Kidney (tissue), 14 donors: ENCODE data around the gene DUSP14. TPM values are rescaled to one million over a fixed set of nuclear protein-coding genes. Genes with fewer than 3 reads are reported as not detected.

Experiments used
- DNase-seq, 5 donors: peaks; one replicate each; pipeline ENCODE4 v3.0.0-alpha.2; 2013 to 2020
- FAIRE-seq: peaks from 2 replicates; lab custom pipeline; 2012; peaks lifted over from hg19 to GRCh38; lab: Jason Lieb, UNC
- H3K27ac ChIP-seq, 2 donors: one replicate each; pipeline ENCODE4 v1.7.0; 2013; ENCODE audit warnings: low read depth in 2 of 2, low read length in 2 of 2, inconsistent platforms in 1 of 2
- H3K27me3 ChIP-seq: one replicate; pipeline ENCODE4 v1.7.1; 2013; ENCODE audit warnings: low read length, inconsistent platforms; ENCODE audit not compliant: control insufficient read depth, insufficient read depth
- H3K36me3 ChIP-seq, 3 donors: one replicate each; pipeline versions ENCODE4 v1.7.0 to v1.7.1; 2013; ENCODE audit warnings: low read length in 3 of 3, control low read depth in 1 of 3, inconsistent platforms in 1 of 3; ENCODE audit not compliant: insufficient read depth in 3 of 3, control insufficient read depth in 2 of 3
- H3K4me1 ChIP-seq, 3 donors: one replicate each; pipeline versions ENCODE4 v1.7.0 to v1.7.1; 2013; ENCODE audit warnings: low read length in 3 of 3, inconsistent platforms in 1 of 3, low read depth in 1 of 3; ENCODE audit not compliant: control insufficient read depth in 2 of 3, insufficient read depth in 2 of 3
- H3K4me3 ChIP-seq, 3 donors: one replicate each; pipeline versions ENCODE4 v1.7.0 to v1.8.1; 2013; ENCODE audit warnings: low read length in 3 of 3, control low read depth in 1 of 3, inconsistent platforms in 1 of 3
- H3K9ac ChIP-seq, 3 donors: one replicate each; pipeline versions ENCODE4 v1.7.0 to v1.7.1; 2013; ENCODE audit warnings: low read length in 3 of 3, control low read depth in 1 of 3, inconsistent platforms in 1 of 3
- H3K9me3 ChIP-seq, 3 donors: one replicate each; pipeline versions ENCODE4 v1.7.0 to v1.7.1; 2013; ENCODE audit warnings: low read length in 3 of 3, control low read depth in 1 of 3, inconsistent platforms in 1 of 3; ENCODE audit not compliant: control insufficient read depth in 2 of 3, insufficient read depth in 1 of 3
- intact Hi-C: fragments of 100-400 bp; cut with DNase I; formaldehyde crosslinking; loops from one replicate; pipeline ENCODE4 v1.11.1; 2022
- polyA plus RNA-seq: library from polyadenylated mRNA; stranded (reverse); fragments of 350-450 nt; fragmentation: Illumina TruSeq; extraction: RNeasy Lipid Tissue Mini Kit (QIAGEN cat#74804); gene quantifications from one replicate; pipeline ENCODE4 v1.2.3, GENCODE V29; 2014; ENCODE audit warnings: low read depth, low replicate concordance; ENCODE audit not compliant: insufficient read depth
- total RNA-seq: library from RNA; stranded (reverse); fragmentation: NEBNext Ultra II Directional; extraction: Animal tissue kit (Norgen Biotek cat#: 25700); gene quantifications from one replicate; pipeline ENCODE4 v1.2.1, GENCODE V29; 2021
- TF ChIP-seq, protein P1 (sequence below): IDR thresholded peaks from 3 replicates; pipeline ENCODE4 v1.5.1; 2012; ENCODE audit warnings: mild to moderate bottlenecking, moderate library complexity, borderline replicate concordance; ENCODE audit not compliant: insufficient read depth; ENCODE audit errors: extremely low read depth
- donor health status: control.
- donor health status: control.
- donor health status: control.
- donor health status: control.
- donor health status: control.
- donor health status: DM: yes; HTN: yes; CAD: no.
- donor health status: Normal renal cell carcinoma (clear cell type).

Gene DUSP14
- total and polyA plus RNA-seq, 2 donors from 2014 or later, result 9.7 to 13.4 TPM

DNA sequence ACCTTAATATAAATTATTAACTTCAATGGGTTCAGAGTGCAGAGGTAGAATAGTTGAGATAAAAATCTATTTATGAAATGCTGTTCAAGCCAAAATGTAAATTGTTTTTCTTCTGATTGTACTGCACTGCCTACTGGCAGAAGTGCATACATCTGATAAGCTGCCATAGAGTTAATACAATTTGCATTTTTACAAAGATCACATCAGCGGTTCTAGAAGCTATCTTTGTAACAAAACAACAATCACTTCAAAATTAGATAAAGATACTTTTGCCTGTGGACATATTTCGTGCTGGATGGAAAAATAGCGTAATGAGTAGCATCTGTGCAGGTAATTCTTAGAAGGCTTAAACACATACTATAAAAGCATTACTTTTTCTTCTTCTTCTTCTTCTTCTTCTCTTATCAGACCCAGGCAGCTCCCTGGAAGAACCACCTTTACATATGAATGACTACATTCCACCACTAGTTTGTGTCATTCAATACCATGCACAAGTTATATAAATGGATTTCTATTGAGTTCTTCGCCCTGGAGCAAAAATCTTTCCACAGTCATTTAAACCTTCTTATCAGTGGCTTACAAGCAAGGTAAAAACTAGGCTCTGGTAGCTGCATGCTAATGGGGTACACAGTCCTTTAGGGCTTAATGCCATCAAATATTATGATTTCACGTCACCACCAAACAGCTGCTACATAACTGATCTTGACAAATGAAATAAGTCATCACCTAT lies 72.5 kb downstream of the DUSP14 start:
- intact Hi-C loops, result no loop called here
- Histone ChIP-seq H3K27ac (no peak overlapping the region), H3K4me3 (no peak overlapping the region), H3K9me3 (no peaks in the 10 kb centered on the region), H3K4me1 (no peaks in the 10 kb centered on the region), H3K9ac (no peak overlapping the region), H3K27me3 (no peaks in the 10 kb centered on the region), H3K36me3 (peaks cover 7 to 33% (median 10%) of the 10 kb centered on the region in 3 donors)
- TF ChIP-seq, protein P1, sequence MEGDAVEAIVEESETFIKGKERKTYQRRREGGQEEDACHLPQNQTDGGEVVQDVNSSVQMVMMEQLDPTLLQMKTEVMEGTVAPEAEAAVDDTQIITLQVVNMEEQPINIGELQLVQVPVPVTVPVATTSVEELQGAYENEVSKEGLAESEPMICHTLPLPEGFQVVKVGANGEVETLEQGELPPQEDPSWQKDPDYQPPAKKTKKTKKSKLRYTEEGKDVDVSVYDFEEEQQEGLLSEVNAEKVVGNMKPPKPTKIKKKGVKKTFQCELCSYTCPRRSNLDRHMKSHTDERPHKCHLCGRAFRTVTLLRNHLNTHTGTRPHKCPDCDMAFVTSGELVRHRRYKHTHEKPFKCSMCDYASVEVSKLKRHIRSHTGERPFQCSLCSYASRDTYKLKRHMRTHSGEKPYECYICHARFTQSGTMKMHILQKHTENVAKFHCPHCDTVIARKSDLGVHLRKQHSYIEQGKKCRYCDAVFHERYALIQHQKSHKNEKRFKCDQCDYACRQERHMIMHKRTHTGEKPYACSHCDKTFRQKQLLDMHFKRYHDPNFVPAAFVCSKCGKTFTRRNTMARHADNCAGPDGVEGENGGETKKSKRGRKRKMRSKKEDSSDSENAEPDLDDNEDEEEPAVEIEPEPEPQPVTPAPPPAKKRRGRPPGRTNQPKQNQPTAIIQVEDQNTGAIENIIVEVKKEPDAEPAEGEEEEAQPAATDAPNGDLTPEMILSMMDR, result no peak
- FAIRE-seq, result no peak
- DNase-seq, result no peak

Other genes starting within 250 kb of the DUSP14 start
- gene C17orf78, start 113.9 kb upstream of the DUSP14 start, total RNA-seq, result not detected
- gene C17orf78, start 113.9 kb upstream of the DUSP14 start, polyA plus RNA-seq, result not detected
- gene ACACA, start 83.1 kb upstream of the DUSP14 start, total RNA-seq, result 34.9 TPM
- 13.8 TPM for gene ACACA, start 83.1 kb upstream of the DUSP14 start, polyA plus RNA-seq
- gene TADA2A, start 83.0 kb upstream of the DUSP14 start, total RNA-seq, result 26.0 TPM
- 6.6 TPM for gene TADA2A, start 83.0 kb upstream of the DUSP14 start, polyA plus RNA-seq
- 47.0 TPM for gene SYNRG, start 119.5 kb downstream of the DUSP14 start, total RNA-seq
- gene SYNRG, start 119.5 kb downstream of the DUSP14 start, polyA plus RNA-seq, result 8.6 TPM
- gene DDX52, start 153.6 kb downstream of the DUSP14 start, total RNA-seq, result 26.9 TPM
- gene DDX52, start 153.6 kb downstream of the DUSP14 start, polyA plus RNA-seq, result 14.0 TPM